KOPT-K1 (cell line): ENCODE results near the gene CD320.

Experiments
- H3K27ac ChIP-seq: fragments of 200-600 bp; sonication (generic); 2 replicates; pipeline ENCODE4 v1.5.1; 2016; ENCODE audit warnings: antibody characterized with exemption, mild to moderate bottlenecking, low read depth, low read length; ENCODE audit not compliant: poor library complexity, severe bottlenecking
- H3K36me3 ChIP-seq: fragments of 200-600 bp; sonication (generic); 2 replicates; pipeline ENCODE4 v1.5.1; 2017; ENCODE audit warnings: antibody characterized with exemption, mild to moderate bottlenecking, low read length, moderate library complexity; ENCODE audit not compliant: insufficient read depth
- H3K9me3 ChIP-seq: fragments of 200-600 bp; sonication (generic); 2 replicates; pipeline ENCODE4 v1.5.1; 2017; ENCODE audit warnings: antibody characterized with exemption, low read length, mild to moderate bottlenecking; ENCODE audit not compliant: insufficient read depth, poor library complexity, severe bottlenecking

Gene CD320

DNA sequence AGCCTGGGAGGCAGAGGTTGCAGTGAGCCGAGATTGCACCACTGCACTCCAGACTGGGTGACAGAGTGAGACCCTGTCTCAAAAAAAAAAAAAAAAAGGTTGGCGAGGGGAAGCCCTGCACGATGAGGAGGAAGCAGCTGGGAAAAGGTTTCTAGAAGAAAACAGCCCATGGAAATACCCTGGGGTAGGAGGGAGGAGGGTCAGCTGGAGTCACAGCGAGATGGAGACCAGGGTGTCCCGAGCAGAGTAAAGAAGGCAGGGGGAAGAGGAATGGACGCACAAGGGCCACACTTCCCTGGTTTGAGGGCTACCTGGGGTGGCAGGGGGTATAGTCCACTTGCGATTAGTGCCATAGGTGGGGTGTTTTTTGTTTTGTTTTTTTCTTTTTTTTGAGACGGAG, 28.5 kb upstream of the CD320 start:
- Histone ChIP-seq H3K27ac (no peak overlapping the region), H3K36me3 (no peaks in the 10 kb centered on the region), H3K9me3 (no peaks in the 10 kb centered on the region)

DNA sequence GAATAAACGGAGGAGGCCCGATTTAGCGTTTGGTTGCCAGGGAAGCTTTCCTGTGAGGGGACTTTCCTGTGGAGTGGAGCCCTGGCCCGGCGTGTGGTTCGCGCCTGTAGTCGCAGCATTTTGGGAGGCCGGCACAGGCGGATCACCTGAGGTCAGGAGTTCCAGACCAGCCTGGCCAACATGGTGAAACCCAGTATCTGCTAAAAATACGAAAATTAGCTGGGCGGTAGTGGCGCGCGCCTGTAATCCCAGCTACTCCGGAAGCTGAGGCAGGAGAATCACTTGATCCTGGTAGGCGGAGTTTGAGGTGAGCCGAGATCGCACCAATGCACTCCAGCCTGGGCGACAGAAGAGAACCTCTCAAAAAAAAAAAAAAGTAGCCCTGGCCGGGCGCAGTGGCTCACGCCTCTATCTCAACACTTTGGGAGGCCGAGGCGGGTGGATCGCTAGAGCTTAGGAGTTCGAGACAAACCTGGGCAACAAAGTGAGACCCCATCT, 28.0 kb upstream of the CD320 start:
- H3K27ac ChIP-seq: no peak overlapping the region
- no peaks in the 10 kb centered on the region for H3K36me3 ChIP-seq
- no peaks in the 10 kb centered on the region for H3K9me3 ChIP-seq

DNA sequence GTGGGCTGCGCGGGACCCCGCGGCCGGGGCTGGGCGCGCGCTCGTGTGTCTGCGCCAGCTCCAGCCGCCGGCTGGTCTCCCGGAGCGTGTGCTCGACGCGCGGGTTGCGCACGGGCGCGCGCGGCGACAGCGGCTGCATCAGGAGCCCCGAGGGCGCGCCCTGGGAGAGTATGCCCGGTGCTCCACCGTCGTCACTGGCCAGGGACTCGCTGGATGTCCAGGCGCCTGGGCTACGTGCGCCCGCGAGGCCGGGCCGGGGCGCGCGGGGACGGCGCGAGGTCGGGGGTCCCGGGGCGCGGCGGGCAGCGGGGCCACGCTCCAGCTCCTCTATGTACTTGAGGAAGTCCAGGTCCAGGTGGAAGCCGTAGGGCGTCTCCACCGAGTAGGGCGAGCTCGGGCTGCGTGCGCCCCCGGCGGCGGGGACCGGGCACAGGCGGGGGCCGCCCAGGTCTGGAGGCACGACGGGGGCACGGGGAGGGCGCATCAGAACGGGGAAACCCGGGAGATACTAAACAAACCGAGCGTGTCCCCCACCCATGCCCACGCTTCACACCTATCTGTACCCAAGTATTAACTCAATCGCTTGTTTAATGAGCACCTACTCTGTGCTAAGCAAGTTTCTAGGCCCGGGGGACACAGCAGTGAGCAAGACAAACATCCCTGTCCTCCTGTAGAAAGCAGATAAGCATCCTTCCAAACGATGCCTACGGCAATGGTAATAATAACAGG, 27.3 kb upstream of the CD320 start:
- Histone ChIP-seq H3K27ac (no peak overlapping the region), H3K36me3 (no peaks in the 10 kb centered on the region), H3K9me3 (no peaks in the 10 kb centered on the region)

DNA sequence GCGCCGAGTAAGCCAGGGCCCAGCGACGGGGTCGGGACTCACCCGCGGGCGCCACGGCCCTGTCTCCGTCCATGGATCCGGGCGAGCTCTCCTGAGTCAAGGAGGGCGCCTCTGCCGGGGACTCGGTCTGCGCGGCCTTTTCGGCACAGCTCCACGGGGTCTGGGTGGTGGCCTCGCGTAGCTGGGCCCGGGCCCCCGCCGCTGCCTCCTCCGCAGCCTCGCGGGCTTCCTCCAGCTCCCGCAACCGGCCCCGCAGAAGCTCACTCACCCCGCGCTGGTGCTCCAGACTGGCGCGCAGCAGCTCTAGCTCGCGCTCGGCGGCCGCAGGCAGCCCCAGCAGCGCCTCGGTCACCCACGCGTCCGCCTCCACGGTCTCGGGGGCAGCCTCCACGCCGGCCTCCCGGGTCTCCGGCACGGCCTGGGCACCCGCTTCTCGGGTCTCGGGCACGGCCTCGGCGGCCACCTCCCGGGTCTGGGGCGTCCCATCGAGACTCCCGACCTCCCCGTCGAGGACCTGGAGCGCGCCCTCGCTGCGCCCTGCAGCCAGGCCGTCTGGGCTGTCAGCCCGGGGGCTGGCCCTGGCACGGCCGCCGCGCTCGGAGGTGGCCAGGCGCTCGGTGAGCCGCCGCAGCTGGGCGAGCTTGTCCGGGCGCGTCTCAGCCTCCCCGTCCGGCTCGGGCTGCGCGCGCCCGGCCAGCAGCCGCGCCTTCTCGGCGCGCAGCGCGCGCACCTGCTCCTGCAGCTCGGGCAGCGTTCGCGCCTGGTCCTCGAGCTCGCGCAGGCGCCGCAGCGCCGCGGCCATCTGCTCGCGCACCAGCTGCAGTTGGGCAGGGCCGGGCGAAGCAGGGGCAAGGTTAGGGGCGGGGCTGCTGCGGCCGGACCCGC, 26.5 kb upstream of the CD320 start:
- H3K36me3 ChIP-seq: no peaks in the 10 kb centered on the region
- no peaks in the 10 kb centered on the region for H3K9me3 ChIP-seq
- no peak overlapping the region for H3K27ac ChIP-seq

- no peaks in the 10 kb centered on the region for H3K9me3 ChIP-seq
- no peak overlapping the region for H3K27ac ChIP-seq
- no peaks in the 10 kb centered on the region for H3K36me3 ChIP-seq
Observed at GRCh38 chr19:8333767-8334457, 25.8 kb upstream of the CD320 start.

- Histone ChIP-seq H3K27ac (no peak overlapping the region), H3K9me3 (no peaks in the 10 kb centered on the region)
Observed at GRCh38 chr19:8332976-8333766, 25.0 kb upstream of the CD320 start.

DNA sequence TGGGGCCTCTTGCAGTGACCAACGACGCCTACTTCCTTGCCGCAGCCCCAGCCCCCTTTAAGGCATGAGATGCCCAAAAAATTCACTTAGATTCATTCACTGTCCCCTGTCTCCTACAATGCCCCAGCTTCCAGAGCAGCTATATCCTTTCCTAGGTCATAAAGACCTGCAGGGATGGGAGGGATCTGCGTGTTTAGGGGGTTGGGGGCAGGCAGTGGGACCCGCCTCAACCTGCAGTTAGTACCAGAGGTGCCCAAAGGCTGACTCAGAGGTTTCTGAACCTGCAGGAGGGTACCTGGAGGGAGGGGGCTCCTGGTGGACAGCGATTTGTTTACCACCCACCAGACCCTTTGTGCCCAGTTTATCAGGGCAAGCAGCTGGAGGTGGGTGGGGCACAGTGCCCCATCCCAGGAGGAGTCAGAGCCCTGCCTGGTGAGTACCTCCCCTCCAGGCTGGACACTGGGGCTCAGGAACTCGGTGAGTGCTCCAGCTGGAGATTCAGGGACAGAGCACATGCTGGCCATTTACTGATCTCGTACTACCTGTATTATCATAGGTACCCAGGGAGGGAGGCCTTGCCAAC, 23.2 kb upstream of the CD320 start:
- no peaks in the 10 kb centered on the region for H3K36me3 ChIP-seq
- no peaks in the 10 kb centered on the region for H3K9me3 ChIP-seq
- no peak overlapping the region for H3K27ac ChIP-seq

More at GRCh38 chr19:8332976-8333766, 25.0 kb upstream of the CD320 start:
- H3K36me3 ChIP-seq: no peaks in the 10 kb centered on the region

DNA sequence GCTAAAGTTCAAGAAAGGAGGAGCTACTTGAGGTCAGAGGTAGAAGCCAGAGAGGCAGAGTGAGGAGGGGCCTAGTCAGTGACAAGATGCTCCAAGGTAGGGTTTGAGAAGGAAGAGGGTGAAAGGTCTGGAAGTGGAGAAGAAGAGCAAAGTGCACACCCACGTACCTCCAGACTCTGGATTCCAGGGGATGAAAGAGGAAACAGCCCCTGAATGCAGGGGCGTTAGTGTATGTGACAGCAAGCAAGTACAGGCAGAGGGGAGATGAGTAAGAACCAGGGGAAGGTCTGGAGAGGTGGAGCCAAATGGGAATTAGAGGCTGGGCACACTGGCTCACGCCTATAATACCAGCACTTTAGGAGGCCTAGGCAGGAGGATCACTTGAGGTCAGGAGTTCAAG, 21.8 kb upstream of the CD320 start:
- Histone ChIP-seq H3K27ac (no peak overlapping the region), H3K36me3 (no peaks in the 10 kb centered on the region), H3K9me3 (no peaks in the 10 kb centered on the region)

DNA sequence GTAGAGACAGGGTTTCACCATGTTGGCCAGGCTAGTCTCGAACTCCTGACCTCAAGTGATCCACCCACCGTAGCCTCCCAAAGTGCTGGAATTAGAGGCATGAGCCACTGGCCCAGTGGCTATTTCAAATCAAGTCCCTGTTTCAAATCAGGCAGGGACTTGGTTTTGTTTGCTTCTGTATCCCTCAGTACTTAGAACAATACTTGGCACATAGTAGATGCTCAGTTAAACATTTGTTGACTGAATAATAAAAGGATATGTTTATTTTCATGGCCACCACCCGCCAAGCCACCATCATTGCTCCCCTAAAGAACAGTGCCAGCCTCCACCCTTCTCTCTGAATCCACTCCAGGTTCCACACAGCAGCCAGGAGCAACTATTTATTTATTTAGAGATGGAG, 17.3 kb upstream of the CD320 start:
- no peaks in the 10 kb centered on the region for H3K9me3 ChIP-seq
- H3K36me3 ChIP-seq: peaks cover 31% of the 10 kb centered on the region
- no peak overlapping the region for H3K27ac ChIP-seq

DNA sequence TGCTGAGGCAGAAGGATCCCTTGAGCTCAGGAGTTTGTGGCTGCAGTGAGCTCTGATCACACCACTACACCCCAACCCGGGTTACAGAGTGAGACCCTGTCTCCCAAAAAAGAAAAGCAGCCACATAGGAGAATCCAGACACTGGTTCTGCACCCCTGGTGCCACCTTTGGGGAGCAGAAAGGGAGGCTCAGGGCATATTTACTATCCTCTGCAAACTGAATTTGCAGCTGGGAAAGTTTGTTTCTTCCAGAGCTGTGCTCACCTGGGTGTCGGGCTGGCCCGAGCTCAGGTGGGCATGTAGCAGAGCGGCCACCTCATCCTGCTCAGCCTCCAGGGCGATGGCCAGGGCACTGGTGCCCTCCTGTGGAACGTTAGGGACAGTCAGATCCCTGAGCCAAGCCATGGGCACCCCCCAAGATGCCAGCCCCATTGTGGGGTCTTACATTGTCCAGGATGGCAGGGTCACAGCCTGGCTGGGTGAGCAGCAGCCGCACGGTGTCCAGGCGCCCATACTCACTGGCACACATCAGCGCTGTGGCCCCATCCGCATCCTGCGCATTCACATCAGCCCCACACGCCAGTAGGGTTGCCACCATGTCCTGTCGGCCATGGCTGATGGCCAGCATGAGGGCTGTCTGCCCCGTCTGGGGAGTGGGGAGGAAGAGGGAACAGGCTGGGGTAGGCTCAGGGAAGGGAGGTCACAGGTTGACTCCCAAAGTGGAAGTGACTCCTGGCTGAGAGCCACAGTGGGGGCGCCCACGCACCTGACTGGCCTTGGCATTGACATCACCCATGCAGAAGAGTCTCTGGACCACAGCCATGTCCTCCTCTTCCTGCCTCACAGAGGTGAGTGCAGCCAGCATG, 16.3 kb upstream of the CD320 start:
- H3K36me3 ChIP-seq: peaks cover 31% of the 10 kb centered on the region
- no peak overlapping the region for H3K27ac ChIP-seq

DNA sequence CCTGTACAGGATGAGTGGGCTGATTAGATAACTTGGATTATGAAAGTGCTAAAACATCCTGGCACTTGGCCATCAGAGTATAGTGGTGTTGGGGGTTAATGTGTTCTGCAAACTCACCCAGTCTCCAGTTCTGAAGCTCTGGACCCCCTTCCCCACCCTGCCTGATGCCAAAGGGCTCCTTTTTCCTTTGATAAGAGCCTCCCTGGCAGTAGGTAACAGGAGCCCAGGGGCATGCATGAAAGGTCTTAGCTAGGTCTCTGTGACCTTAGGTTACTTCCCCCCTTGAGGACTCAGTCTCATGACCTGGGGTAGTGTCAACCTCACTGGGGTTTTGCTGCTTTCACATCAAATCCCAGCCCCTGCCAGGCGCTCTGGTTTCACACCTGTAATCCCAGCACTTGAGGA, 15.6 kb upstream of the CD320 start:
- H3K36me3 ChIP-seq: peaks cover 31% of the 10 kb centered on the region
- no peaks in the 10 kb centered on the region for H3K9me3 ChIP-seq
- H3K27ac ChIP-seq: no peak overlapping the region

More for the DNA sequence above, 16.3 kb upstream of the CD320 start:
- no peaks in the 10 kb centered on the region for H3K9me3 ChIP-seq

- H3K9me3 ChIP-seq: no peaks in the 10 kb centered on the region
- H3K27ac ChIP-seq: peak overlapping the region; percentile 94
- H3K36me3 ChIP-seq: peaks cover 31% of the 10 kb centered on the region
Observed at GRCh38 chr19:8322638-8322997, 14.5 kb upstream of the CD320 start.

DNA sequence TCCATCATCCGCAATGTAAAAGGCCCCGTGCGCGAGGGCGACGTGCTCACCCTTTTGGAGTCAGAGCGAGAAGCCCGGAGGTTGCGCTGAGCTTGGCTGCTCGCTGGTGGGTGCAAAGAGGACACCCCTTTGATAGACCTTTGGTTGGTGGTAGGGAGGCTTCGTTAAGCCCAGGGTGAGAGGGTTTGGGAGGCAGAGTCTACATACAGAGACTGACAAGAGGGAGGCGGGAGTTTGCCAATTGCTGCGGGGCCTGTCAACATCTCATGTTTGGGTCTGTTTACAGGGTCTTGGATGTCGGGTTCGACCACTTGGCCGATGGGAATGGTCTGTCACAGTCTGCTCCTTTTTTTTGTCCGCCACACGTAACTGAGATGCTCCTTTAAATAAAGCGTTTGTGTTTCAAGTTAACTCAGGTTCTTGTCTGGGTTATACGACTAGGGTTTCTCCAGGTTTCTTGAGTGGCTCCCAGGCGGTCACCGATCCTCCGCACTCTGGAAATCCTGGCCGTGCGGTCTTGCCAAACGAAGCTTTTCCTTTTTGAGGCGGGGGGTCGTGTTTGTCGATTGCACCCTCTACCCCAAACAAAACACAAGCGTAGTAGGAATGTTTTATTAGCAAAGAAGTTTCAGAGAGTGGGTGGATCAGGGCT, 14.0 kb upstream of the CD320 start:
- Histone ChIP-seq H3K9me3 (no peaks in the 10 kb centered on the region), H3K36me3 (peaks cover 34% of the 10 kb centered on the region), H3K27ac (peak overlapping the region; percentile 94)
